ENCODE results near the gene UBTD2. TPM values are rescaled to one million over a fixed set of nuclear protein-coding genes. Genes with fewer than 3 reads are reported as not detected.

The UBTD2 gene
- total and polyA plus RNA-seq, 2 of the 4 experiments (the other 2 are of a cell fraction), result 11.2 to 20.6 TPM

DNA sequence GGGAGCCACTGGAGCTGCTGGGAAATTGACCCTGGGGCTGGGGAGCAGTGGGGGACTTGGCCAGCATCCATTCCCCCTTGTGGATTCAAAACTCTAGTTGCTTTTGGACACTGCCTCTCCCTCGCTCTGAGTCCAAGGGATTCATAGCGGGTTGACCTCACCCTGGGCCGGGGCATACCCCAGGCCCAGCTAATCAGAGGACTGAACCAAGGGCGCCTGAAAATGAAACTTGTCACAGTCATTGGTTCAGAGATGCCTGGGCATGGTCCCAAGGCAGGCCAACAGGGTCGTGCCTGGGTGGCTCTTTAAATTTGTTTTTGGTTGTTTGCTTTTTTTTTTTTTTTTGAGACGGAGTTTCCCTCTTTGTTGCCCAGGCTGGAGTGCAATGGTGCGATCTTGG, 118.1 kb downstream of the UBTD2 start:
- Histone ChIP-seq H3K4me3 (ENCODE audit: insufficient read depth, low read depth, low read length) (no peak overlapping the region), H2AK9ac (replicated peaks; ENCODE audit: low read depth, low read length, poor library complexity) (peak overlapping the region; percentile 80), H2BK5ac (ENCODE audit: low read depth, low read length, poor library complexity, severe bottlenecking) (no peak overlapping the region), H3K9ac (ENCODE audit: low read depth, low read length) (no peak overlapping the region), H2AK5ac (ENCODE audit: low read depth, low read length) (no peak overlapping the region), H3K4ac (ENCODE audit: low read depth, low read length) (no peak overlapping the region), H3K9me1 (ENCODE audit: insufficient read depth, low read length) (peaks cover 53% of the 10 kb centered on the region), H3K27me3 (ENCODE audit: control insufficient read depth, insufficient read depth, low read length) (no peaks in the 10 kb centered on the region), H3K23ac (ENCODE audit: low read depth, low read length) (no peak overlapping the region), H3K27ac (ENCODE audit: insufficient read depth, low read length) (no peak overlapping the region), H4K8ac (ENCODE audit: low read depth in 2 of 2, low read length in 2 of 2) (no peak overlapping the region; a peak in 1 of 4 replicates), H2AFZ (replicated peaks; ENCODE audit: low read length, poor library complexity) (no peak overlapping the region), H3K36me3 (ENCODE audit: control insufficient read depth, insufficient read depth, low read length) (no peaks in the 10 kb centered on the region), H3K56ac (ENCODE audit: extremely low read depth, insufficient read depth, low read length) (no peak overlapping the region), H4K20me1 (ENCODE audit: insufficient read depth, low read length) (peaks cover 62% of the 10 kb centered on the region), H3K14ac (replicated peaks; ENCODE audit: low read depth, low read length) (0 out of 2 replicates have a peak overlapping the region, but pooled peaks have one; percentile 36), H3K79me1 (ENCODE audit: low read depth in 1 of 2, low read length in 2 of 2) (peaks cover 37 to 81% of the 10 kb centered on the region in 2 experiments), H2BK15ac (ENCODE audit: low read depth, low read length) (no peak overlapping the region), H4K5ac (ENCODE audit: low read depth, low read length) (no peak overlapping the region), H3K4me2 (ENCODE audit: low read depth, low read length) (no peak overlapping the region), H2BK120ac (ENCODE audit: low read depth, low read length) (no peak overlapping the region), H2BK20ac (ENCODE audit: low read depth, low read length) (no peak overlapping the region), H3K18ac (ENCODE audit: low read depth, low read length) (no peak overlapping the region), H3K4me1 (ENCODE audit: control insufficient read depth, insufficient read depth, low read length) (peaks cover 17% of the 10 kb centered on the region), H3K9me3 (ENCODE audit: control insufficient read depth, insufficient read depth, low read length) (no peaks in the 10 kb centered on the region), H4K91ac (ENCODE audit: insufficient read depth, low read depth, low read length) (no peak overlapping the region)
- 67% methylated on average over 3 of the region's 7 CpGs; no CpG with 5 or more reads in 1 of the 2 experiments for WGBS, 2 experiments (ENCODE audit: extremely low coverage in 2 of 2, insufficient read length in 1 of 2)
- dilution Hi-C loops (cut with HindIII; ENCODE audit: low sequenced_read_pairs, unreplicated experiment) (no loop called here), intact Hi-C loops (cut with micrococcal nuclease) (no loop called here), in situ Hi-C loops (cut with MboI; ENCODE audit: low sequenced_read_pairs) (no loop called here)
- ATAC-seq (ENCODE audit: low read depth) (no peak), DNase-seq (no peak)
- no peak for TF ChIP-seq SMC3 (IDR thresholded peaks at IDR 0.05; ENCODE audit: low read depth, low read length)
- no peak for TF ChIP-seq FOS (IDR thresholded peaks at IDR 0.05; ENCODE audit: low read depth, low read length)
- TF ChIP-seq MAZ (IDR thresholded peaks at IDR 0.05; ENCODE audit: borderline replicate concordance, low read depth, low read length), result no peak
- TF ChIP-seq RFX5 (IDR thresholded peaks at IDR 0.05; ENCODE audit: low read depth, low read length), result no peak
- TF ChIP-seq CHD1 (IDR thresholded peaks at IDR 0.05; ENCODE audit: low read depth, low read length), result no peak
- TF ChIP-seq NFE2L2 (IDR thresholded peaks at IDR 0.05; ENCODE audit: low read depth, low read length), result no peak
- TF ChIP-seq, protein P1, sequence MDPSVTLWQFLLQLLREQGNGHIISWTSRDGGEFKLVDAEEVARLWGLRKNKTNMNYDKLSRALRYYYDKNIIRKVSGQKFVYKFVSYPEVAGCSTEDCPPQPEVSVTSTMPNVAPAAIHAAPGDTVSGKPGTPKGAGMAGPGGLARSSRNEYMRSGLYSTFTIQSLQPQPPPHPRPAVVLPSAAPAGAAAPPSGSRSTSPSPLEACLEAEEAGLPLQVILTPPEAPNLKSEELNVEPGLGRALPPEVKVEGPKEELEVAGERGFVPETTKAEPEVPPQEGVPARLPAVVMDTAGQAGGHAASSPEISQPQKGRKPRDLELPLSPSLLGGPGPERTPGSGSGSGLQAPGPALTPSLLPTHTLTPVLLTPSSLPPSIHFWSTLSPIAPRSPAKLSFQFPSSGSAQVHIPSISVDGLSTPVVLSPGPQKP (IDR thresholded peaks at IDR 0.05; ENCODE audit: borderline replicate concordance, low read depth, low read length), result no peak
- no peak for TF ChIP-seq RCOR1 (IDR thresholded peaks at IDR 0.05; ENCODE audit: insufficient replicate concordance, low read length)
- TF ChIP-seq RAD21 (IDR thresholded peaks at IDR 0.05; ENCODE audit: low read length), result no peak
- TF ChIP-seq MAFK (IDR thresholded peaks at IDR 0.05; ENCODE audit: low read depth, low read length), result no peak
- TF ChIP-seq POLR2A (IDR thresholded peaks at IDR 0.05; ENCODE audit: low read depth, low read length), result no peak
- no peak for TF ChIP-seq BHLHE40 (IDR thresholded peaks at IDR 0.05; ENCODE audit: low read depth, low read length)
- TF ChIP-seq CEBPB (IDR thresholded peaks at IDR 0.05; ENCODE audit: low read depth, low read length), result no peak
- TF ChIP-seq MXI1 (IDR thresholded peaks at IDR 0.05; ENCODE audit: borderline replicate concordance, low read depth, low read length), result no peak
- CTCF ChIA-PET, result no interaction called here
- BruUV-seq (replicated peaks), result no TSS peak
- POLR2A ChIA-PET (ENCODE audit: unreplicated experiment), result no interaction called here
